Caco-2 (cell line): ENCODE data around the gene PCED1B. TPM values are rescaled to one million over a fixed set of nuclear protein-coding genes. Genes with fewer than 3 reads are reported as not detected.
"Not testable (repeated sequence)": the region's sequence is repeated elsewhere in the genome, so short reads cannot be mapped to it uniquely, and the experiment has no call there.

ENCODE experiments used
- BruUV-seq: library from RNA; stranded (reverse); fragments of 400-500 nt; replicated peaks from 2 replicates; lab custom pipeline; 2021; lab: Mats Ljungman, UMichigan
- CTCF ChIA-PET: fragments of 300-600 bp; sonication (Branson Sonifier 250); formaldehyde crosslinking; loops from one replicate; lab custom pipeline; 2022; ENCODE audit warnings: antibody characterized with exemption; lab: Charles Lee
- POLR2A ChIA-PET: fragments of 300-600 bp; sonication (Branson Sonifier 250); formaldehyde crosslinking; loops from one replicate; lab custom pipeline; 2022; ENCODE audit warnings: antibody characterized with exemption; lab: Charles Lee
- DNase-seq, 2 experiments: peaks; one replicate each; pipeline versions ENCODE4 v3.0.0 to v3.0.0-alpha.2; 2020 to 2022
- H3K27me3 ChIP-seq: replicated peaks from 2 replicates; pipeline ENCODE4 v1.6.0; 2011; ENCODE audit warnings: low read length; ENCODE audit not compliant: control insufficient read depth, insufficient read depth
- H3K36me3 ChIP-seq: 2 replicates; pipeline ENCODE4 v1.5.1; 2011; ENCODE audit warnings: low read length; ENCODE audit not compliant: control insufficient read depth, insufficient read depth
- H3K4me1 ChIP-seq: fragments of 250-450 bp; sonication (Bioruptor Pico); 2 replicates; pipeline ENCODE4 v1.5.1; 2020; ENCODE audit warnings: mild to moderate bottlenecking
- H3K4me3 ChIP-seq: 2 replicates; pipeline ENCODE4 v1.5.1; 2011; ENCODE audit warnings: low read depth, mild to moderate bottlenecking, control low read depth, low read length
- H3K9me3 ChIP-seq: fragments of 250-450 bp; sonication (Bioruptor Pico); 2 replicates; pipeline ENCODE4 v1.5.1; 2020; ENCODE audit warnings: mild to moderate bottlenecking, moderate library complexity
- H3K27ac Mint-ChIP-seq: one replicate; pipeline ENCODE4 v1.8.0; 2022; ENCODE audit warnings: mixed read lengths; ENCODE audit not compliant: unreplicated experiment
- H3K27me3 Mint-ChIP-seq: one replicate; pipeline ENCODE4 v1.8.0; 2022; ENCODE audit warnings: mixed read lengths; ENCODE audit not compliant: insufficient read depth, unreplicated experiment
- H3K36me3 Mint-ChIP-seq: one replicate; pipeline ENCODE4 v1.8.0; 2022; ENCODE audit warnings: mild to moderate bottlenecking, mixed read lengths; ENCODE audit not compliant: insufficient read depth, unreplicated experiment
- H3K4me1 Mint-ChIP-seq: one replicate; pipeline ENCODE4 v1.8.0; 2022; ENCODE audit warnings: low read depth, mixed read lengths; ENCODE audit not compliant: unreplicated experiment
- H3K4me3 Mint-ChIP-seq: one replicate; pipeline ENCODE4 v1.8.0; 2022; ENCODE audit warnings: mild to moderate bottlenecking, moderate library complexity, mixed read lengths; ENCODE audit not compliant: unreplicated experiment
- H3K9me3 Mint-ChIP-seq: one replicate; pipeline ENCODE4 v1.8.0; 2022; ENCODE audit warnings: mixed read lengths; ENCODE audit not compliant: unreplicated experiment
- CTCF ChIP-seq, 2 experiments: fragments of 200-600 bp in 1 of 2; IDR thresholded peaks; 1 replicate in 1 of 2; 2 replicates in 1 of 2; pipeline versions ENCODE4 v1.5.1 to v1.8.0; 2011 to 2022; ENCODE audit warnings: antibody characterized with exemption in 1 of 2, control low read depth in 1 of 2, inconsistent platforms in 1 of 2, low read depth in 1 of 2, low read length in 1 of 2, mild to moderate bottlenecking in 1 of 2, moderate library complexity in 1 of 2; ENCODE audit not compliant: insufficient read depth in 1 of 2, severe bottlenecking in 1 of 2, unreplicated experiment in 1 of 2
- intact Hi-C: fragments of 100-400 bp; cut with micrococcal nuclease; formaldehyde crosslinking; loops from one replicate; pipeline ENCODE4 v1.10.0; 2022; ENCODE audit not compliant: unreplicated experiment
- total RNA-seq: library from RNA; stranded (reverse); gene quantifications from 2 replicates; pipeline ENCODE4 v1.2.3, GENCODE V29; 2022

The PCED1B gene
- total RNA-seq, 1 experiment from 2014 or later, result 7.0 TPM

- Mint-ChIP-seq H3K9me3 (peaks cover 38% of the 10 kb centered on the region), H3K36me3 (no peaks in the 10 kb centered on the region), H3K4me1 (no peaks in the 10 kb centered on the region), H3K4me3 (no peak overlapping the region), H3K27me3 (no peaks in the 10 kb centered on the region), H3K27ac (no peak overlapping the region)
- Histone ChIP-seq H3K36me3 (no peaks in the 10 kb centered on the region), H3K4me1 (no peaks in the 10 kb centered on the region), H3K4me3 (no peak overlapping the region), H3K9me3 (peaks cover 18% of the 10 kb centered on the region), H3K27me3 (no peaks in the 10 kb centered on the region)
- ChIA-PET POLR2A (no interaction called here), CTCF (no interaction called here)
- no peak for TF ChIP-seq CTCF (IDR thresholded peaks at IDR 0.05; ENCODE audit: insufficient read depth in 1 of 2, low read depth in 1 of 2, low read length in 1 of 2, severe bottlenecking in 1 of 2, unreplicated experiment in 1 of 2)
- intact Hi-C loops, result no loop called here
- BruUV-seq, result no TSS peak
- no peak for DNase-seq
These were observed 24.8 kb upstream of the PCED1B start for GRCh38 chr12:47054659-47055058.

GRCh38 chr12:47055856-47056255, 23.6 kb upstream of the PCED1B start:
- H3K27me3 Mint-ChIP-seq, H3K4me3 Mint-ChIP-seq, H3K36me3 ChIP-seq, BruUV-seq, H3K4me1 Mint-ChIP-seq, DNase-seq, POLR2A ChIA-PET, H3K36me3 Mint-ChIP-seq, H3K4me3 ChIP-seq, intact Hi-C loops, H3K27ac Mint-ChIP-seq, H3K27me3 ChIP-seq, H3K4me1 ChIP-seq, CTCF ChIA-PET: not testable (repeated sequence)
- H3K9me3 ChIP-seq, result peaks cover 14% of the 10 kb centered on the region
- peaks cover 42% of the 10 kb centered on the region for H3K9me3 Mint-ChIP-seq

GRCh38 chr12:47056944-47057343, 22.5 kb upstream of the PCED1B start:
- H3K27me3 Mint-ChIP-seq, H3K36me3 ChIP-seq, intact Hi-C loops, H3K36me3 Mint-ChIP-seq, H3K27me3 ChIP-seq, POLR2A ChIA-PET, H3K4me1 ChIP-seq, H3K4me3 Mint-ChIP-seq, DNase-seq, H3K27ac Mint-ChIP-seq, BruUV-seq, H3K4me1 Mint-ChIP-seq, H3K9me3 ChIP-seq, H3K4me3 ChIP-seq, CTCF ChIA-PET: not testable (repeated sequence)
- peaks cover 31% of the 10 kb centered on the region for H3K9me3 Mint-ChIP-seq

- intact Hi-C loops, BruUV-seq: not testable (repeated sequence)
- peaks cover 26% of the 10 kb centered on the region for H3K9me3 Mint-ChIP-seq
These were observed 20.8 kb upstream of the PCED1B start for GRCh38 chr12:47058640-47059039.

More at GRCh38 chr12:47058640-47059039, 20.8 kb upstream of the PCED1B start:
- H3K4me1 Mint-ChIP-seq, H3K4me3 ChIP-seq, H3K36me3 ChIP-seq, POLR2A ChIA-PET, H3K4me1 ChIP-seq, H3K27ac Mint-ChIP-seq, H3K4me3 Mint-ChIP-seq, DNase-seq, H3K27me3 ChIP-seq, H3K9me3 ChIP-seq, H3K27me3 Mint-ChIP-seq, CTCF ChIA-PET, H3K36me3 Mint-ChIP-seq: not testable (repeated sequence)
